AML-193 (cell line): ENCODE measurements around the gene KCNC4.

Experiments used
- DNase-seq, 2 experiments: peaks; one replicate each; lab custom pipeline; 2025; lab: John Stamatoyannopoulos, UW

Gene KCNC4

DNA sequence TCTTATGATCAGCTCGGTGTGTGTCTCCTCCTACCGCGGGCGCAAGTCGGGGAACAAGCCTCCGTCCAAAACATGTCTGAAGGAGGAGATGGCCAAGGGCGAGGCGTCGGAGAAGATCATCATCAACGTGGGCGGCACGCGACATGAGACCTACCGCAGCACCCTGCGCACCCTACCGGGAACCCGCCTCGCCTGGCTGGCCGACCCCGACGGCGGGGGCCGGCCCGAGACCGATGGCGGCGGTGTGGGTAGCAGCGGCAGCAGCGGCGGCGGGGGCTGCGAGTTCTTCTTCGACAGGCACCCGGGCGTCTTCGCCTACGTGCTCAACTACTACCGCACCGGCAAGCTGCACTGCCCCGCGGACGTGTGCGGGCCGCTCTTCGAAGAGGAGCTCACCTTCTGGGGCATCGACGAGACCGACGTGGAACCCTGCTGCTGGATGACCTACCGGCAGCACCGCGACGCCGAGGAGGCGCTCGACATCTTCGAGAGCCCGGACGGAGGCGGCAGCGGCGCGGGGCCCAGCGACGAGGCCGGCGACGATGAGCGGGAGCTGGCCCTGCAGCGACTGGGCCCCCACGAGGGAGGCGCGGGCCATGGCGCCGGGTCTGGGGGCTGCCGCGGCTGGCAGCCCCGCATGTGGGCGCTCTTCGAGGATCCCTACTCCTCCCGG, 1.5 kb downstream of the KCNC4 start:
- no peak for DNase-seq

- no peak for DNase-seq
These were observed 2.3 kb downstream of the KCNC4 start for GRCh38 chr1:110212169-110213142.

GRCh38 chr1:110213143-110213540, 3.0 kb downstream of the KCNC4 start:
- no peak for DNase-seq

DNA sequence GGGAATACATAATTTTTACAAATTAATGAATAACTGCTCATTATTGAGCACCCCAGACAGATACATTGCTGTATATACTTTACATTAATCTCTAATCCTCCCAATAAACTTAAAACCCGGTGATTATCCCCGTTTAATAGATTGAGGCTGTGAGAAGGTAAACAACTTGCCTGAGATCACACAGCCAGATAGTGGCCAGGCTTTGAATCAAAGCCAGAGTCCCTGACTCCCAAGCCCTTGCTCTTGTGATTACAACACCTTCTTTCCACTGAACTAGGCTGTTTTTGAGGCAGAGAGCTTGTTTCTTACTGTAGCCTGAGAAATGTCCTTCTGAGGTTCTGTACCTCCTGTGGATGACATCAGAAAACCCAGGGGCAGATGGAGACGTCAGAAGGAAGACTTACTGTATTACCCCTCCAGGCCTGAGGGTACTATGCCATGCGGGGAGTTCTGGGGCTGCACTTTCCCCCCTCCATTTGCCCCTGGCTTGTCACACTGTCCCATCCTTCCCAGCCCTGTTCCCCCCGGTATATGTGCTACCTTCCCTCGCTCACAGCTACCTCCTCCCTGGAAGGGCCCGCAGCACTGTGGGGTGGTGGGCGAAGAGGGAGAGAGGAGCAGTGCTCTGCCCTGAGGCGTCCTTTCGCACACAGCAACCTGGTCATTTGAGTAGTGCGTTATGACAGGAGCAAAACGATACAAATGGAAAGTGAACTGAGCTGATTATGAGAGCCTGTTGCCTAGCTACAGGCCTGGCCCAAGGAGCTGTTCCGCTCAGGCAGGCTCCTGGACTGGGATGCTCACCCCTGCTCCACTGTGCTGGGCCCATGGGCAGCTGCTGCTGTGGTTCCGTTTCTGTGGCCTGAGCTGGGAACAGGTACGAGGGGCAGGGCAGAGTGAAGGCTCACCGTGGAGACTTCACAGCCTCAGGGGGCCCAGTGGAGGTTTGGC, 4.6 kb downstream of the KCNC4 start:
- no peak for DNase-seq

GRCh38 chr1:110215621-110216515, 5.8 kb downstream of the KCNC4 start:
- DNase-seq: no peak

DNA sequence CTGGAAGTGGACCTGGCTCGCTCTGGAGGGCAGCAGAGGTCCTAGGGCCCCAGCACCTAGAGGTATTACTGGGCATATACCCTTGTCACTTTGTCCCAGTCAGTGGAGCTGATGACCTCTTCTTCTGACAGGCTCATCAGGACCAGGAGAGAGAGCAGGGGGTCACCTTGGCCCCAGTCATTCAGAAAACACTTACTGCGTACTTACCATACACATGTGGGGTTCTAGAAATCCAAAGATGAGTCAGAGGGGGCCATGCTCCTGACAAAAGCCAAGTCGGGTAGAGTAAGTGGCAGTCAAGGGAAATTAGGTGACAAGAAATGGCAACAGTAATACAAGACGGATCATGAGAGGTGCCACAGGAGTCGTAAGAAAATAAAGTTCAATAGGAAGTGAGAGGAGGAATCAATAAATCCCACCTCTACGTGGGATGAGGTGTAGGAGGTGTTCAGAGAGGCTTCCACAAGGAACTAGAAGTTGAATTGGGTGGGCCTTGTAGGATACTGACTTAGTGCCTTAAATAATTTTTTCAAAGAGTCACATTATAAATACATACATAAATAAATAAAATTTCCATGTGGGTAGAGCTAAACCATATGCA, 6.8 kb downstream of the KCNC4 start:
- DNase-seq: no peak

DNA sequence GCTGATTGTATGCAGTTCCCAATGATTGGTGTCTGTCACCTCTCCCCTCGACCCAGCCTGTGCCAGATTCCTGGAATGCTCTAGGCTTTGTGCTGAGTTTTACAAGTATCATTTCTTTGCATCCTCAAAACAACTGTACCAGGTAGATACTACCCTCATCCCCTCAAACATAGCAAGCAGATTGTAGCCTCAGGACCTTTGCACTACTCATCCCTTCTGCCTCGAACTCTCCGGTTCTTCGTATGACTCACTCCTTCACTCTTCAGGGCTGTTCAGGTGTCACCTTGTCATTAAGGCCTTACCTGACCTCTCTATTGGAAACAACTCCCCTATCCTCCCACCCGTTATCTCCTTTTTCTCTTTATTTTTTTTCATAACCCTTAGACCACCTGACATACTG, 8.0 kb downstream of the KCNC4 start:
- no peak for DNase-seq

- no peak for DNase-seq
These were observed 8.6 kb downstream of the KCNC4 start for GRCh38 chr1:110218739-110219138.

- DNase-seq: no peak
These were observed 10.2 kb downstream of the KCNC4 start for GRCh38 chr1:110220324-110220723.

GRCh38 chr1:110221119-110221518, 11.0 kb downstream of the KCNC4 start:
- no peak for DNase-seq

DNA sequence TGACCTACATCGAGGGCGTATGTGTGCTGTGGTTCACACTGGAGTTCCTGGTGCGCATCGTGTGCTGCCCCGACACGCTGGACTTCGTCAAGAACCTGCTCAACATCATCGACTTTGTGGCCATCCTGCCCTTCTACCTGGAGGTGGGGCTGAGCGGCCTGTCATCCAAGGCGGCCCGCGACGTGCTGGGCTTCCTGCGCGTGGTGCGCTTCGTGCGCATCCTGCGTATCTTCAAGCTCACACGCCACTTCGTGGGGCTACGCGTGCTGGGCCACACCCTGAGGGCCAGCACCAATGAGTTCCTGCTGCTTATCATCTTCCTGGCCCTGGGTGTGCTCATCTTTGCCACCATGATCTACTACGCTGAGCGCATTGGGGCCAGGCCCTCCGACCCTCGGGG, 13.0 kb downstream of the KCNC4 start:
- DNase-seq: no peak

- DNase-seq: no peak
These were observed 13.5 kb downstream of the KCNC4 start for GRCh38 chr1:110223581-110223980.

DNA sequence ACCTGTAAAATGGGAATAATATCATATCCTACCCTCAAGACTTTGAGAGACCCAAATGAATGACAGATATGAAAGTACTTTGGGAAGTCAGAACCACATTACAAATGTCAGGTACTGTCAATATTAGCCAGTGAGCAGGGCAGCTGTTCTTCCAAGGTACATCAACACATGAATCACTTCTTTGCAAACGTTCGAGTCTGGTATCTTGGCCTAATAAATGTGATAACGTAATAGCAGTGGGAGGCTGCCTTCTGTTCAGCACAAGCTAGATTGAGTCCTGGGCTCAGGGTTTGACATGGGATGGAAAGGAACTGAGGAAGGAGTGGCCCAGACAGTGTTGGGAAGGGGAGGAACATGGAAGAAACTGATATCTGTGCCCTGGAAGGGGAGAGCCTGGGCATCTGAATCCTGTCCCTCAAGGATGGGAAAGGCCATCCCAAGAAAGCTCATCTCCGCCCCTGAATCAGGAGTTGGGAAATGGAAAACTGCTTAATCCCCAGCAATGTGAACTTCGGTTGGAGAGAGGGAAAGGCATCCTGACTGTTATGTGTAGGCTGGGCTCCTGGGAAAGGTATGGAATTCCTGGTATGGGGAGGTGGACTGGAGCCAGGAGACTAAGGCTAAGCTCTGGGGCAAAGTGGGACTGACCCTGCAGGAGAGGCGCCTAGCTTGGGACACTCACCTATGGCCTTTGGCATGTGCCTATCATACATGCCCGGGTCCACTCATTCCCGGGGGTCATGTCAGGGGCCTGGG, 14.3 kb downstream of the KCNC4 start:
- no peak for DNase-seq

- no peak for DNase-seq
These were observed 15.1 kb downstream of the KCNC4 start for GRCh38 chr1:110225212-110225611.

- DNase-seq: no peak
These were observed 15.8 kb downstream of the KCNC4 start for GRCh38 chr1:110225756-110226404.

- DNase-seq: no peak
These were observed 17.7 kb downstream of the KCNC4 start for GRCh38 chr1:110227774-110228173.

- no peak for DNase-seq
These were observed 18.3 kb downstream of the KCNC4 start for GRCh38 chr1:110228381-110228780.

DNA sequence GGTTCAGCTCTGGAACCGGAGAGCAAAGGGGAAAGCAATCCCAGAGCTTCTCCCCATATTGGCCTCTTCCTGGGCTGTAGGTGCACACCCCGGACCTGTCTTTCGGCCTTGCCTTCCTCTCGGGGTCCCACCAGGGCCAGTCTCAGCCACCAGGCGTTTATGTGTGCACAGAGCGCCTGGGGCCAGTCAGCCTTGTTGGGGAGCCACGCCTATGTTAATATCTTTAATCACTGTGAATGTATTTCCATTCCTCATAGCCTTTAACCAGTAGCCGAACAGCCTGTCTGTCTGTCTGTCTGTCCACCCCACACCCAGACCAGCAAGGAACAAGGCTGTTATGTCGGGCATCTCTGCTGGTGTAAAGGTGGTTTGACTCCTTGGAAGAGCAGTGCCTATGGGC, 18.8 kb downstream of the KCNC4 start:
- DNase-seq: no peak

DNA sequence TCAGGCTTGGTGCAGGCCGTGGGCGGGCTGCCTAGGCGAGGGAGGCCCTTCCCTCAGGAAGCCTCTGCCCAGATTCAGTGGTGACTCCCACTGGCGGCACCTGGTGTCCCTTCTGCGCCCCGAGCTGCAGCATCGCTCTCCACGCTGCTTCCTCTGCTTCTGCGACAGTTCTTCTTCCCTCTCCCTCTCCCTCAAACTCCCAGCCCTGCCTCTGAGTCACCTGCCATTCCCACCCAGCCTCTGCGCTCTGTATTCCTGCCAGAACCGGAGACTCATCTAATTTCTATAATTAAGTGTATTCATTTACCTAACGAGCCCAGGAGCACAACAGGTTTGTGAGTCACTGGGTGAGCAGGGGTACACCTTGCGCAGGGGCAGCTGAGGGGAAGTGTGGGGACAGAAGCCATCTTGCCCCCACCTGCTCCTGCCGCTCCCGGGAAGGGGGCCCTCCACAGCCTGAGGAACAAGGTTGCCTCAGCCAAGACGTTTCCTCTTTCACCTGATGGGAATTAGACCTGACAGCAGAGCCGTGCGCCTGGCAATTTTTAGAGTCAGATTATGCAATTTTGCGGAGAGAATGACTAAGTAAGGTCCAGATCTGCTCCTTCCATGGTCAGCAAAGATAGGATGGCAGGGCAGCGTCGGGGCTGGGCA, 19.4 kb downstream of the KCNC4 start:
- no peak for DNase-seq
